GM12801 (cell line): Measurements from ENCODE around the gene UNC45A.

ENCODE experiments used
- CTCF ChIP-seq: IDR thresholded peaks from one replicate; pipeline ENCODE4 v1.5.1; 2011; ENCODE audit warnings: control low read depth; ENCODE audit not compliant: insufficient read length; ENCODE audit errors: extremely low read depth

UNC45A gene

GRCh38 chr15:90994059-90994416, 59.0 kb downstream of the UNC45A start:
- no peak for TF ChIP-seq CTCF

GRCh38 chr15:90994417-90995311, 59.6 kb downstream of the UNC45A start, which contains the start of gene PRC1:
TSS of gene PRC1 (minus strand) at chr15:90994535. CDS start at chr15:90994417, 118 bp downstream.
- TF ChIP-seq CTCF = no peak

GRCh38 chr15:90998737-90999136, 63.7 kb downstream of the UNC45A start:
- TF ChIP-seq CTCF = no peak

- no peak for TF ChIP-seq CTCF
Observed at GRCh38 chr15:91001209-91001608, 66.1 kb downstream of the UNC45A start.
